Fibroblast of lung (primary cell): Measurements from ENCODE around the gene RBMS1.

Experiments
- CTCF ChIP-seq, 2 donors: IDR thresholded peaks in 1 of 2; conservative IDR thresholded peaks in 1 of 2; 1 replicate in 1 of 2; 2 replicates in 1 of 2; pipeline ENCODE4 v1.5.1; 2011 to 2012; ENCODE audit warnings: low read length in 2 of 2, control low read depth in 1 of 2, inconsistent platforms in 1 of 2, low read depth in 1 of 2, mild to moderate bottlenecking in 1 of 2
- EZH2 ChIP-seq: IDR thresholded peaks from 2 replicates; pipeline ENCODE4 v1.5.1; 2012; ENCODE audit warnings: low read length, control low read depth, mild to moderate bottlenecking; ENCODE audit errors: missing control alignments

GRCh38 chr2:160405077-160405867, 88.3 kb downstream of the RBMS1 start:
- no peak for TF ChIP-seq EZH2
- TF ChIP-seq CTCF (conservative IDR thresholded peaks at IDR 0.05 in 1 of 2, IDR thresholded peaks at IDR 0.05 in 1 of 2; ENCODE audit: low read depth in 1 of 2, low read length in 2 of 2): no peak
